ENCODE measurements around the gene CDH16.

Gene CDH16

DNA sequence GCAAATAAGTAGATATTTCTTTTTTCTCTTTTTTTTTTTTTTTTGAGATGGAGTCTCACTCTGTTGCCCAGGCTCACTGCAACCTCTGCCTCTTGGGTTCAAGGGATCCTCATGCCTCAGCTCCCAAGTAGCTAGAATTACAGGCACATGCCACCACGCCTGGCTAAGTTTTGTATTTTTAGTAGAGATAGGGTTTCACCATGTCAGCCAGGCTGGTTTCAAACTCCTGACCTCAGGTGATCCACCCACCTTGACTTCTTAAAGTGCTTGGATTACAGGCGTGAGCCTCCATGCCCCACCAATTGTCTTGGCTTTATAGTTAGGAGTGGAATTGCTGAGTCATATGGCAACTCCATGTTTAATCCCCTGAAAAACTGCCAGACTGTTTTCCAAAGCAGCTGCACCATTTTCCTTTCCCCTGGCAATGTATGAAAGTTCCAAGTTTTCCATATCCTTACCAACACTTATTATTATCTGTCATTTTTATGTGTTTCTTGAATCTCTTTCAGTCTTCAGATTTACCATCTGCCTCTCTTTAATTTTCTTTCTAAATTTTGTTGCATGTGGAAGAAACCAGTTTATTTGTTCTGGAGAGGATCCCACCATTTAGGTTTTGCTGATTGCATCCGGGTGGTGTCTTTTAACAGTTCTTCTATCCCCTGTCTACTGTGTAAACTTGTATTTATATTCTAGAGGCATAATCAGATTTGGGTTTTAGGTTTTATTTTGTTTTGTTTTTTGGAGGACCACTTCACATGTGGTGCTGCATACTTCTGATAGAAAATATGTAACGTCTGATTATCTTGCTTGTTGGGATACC, 32.5 kb upstream of the CDH16 start:
- in situ Hi-C loops (cut with MboI; ENCODE audit: low pct_unique_long_range_greater_than_20kb, low sequenced_read_pairs, unreplicated experiment): no loop called here
- DNase-seq (ENCODE audit: low spot score): no peak
- TF ChIP-seq, protein P1, sequence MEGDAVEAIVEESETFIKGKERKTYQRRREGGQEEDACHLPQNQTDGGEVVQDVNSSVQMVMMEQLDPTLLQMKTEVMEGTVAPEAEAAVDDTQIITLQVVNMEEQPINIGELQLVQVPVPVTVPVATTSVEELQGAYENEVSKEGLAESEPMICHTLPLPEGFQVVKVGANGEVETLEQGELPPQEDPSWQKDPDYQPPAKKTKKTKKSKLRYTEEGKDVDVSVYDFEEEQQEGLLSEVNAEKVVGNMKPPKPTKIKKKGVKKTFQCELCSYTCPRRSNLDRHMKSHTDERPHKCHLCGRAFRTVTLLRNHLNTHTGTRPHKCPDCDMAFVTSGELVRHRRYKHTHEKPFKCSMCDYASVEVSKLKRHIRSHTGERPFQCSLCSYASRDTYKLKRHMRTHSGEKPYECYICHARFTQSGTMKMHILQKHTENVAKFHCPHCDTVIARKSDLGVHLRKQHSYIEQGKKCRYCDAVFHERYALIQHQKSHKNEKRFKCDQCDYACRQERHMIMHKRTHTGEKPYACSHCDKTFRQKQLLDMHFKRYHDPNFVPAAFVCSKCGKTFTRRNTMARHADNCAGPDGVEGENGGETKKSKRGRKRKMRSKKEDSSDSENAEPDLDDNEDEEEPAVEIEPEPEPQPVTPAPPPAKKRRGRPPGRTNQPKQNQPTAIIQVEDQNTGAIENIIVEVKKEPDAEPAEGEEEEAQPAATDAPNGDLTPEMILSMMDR (IDR thresholded peaks at IDR 0.05; ENCODE audit: extremely low read depth, insufficient read depth, missing control alignments): no peak

GRCh38 chr16:66950437-66950836, 31.8 kb upstream of the CDH16 start:
- TF ChIP-seq, protein P1 (IDR thresholded peaks at IDR 0.05; ENCODE audit: extremely low read depth, insufficient read depth, missing control alignments): no peak
- in situ Hi-C loops (cut with MboI; ENCODE audit: low pct_unique_long_range_greater_than_20kb, low sequenced_read_pairs, unreplicated experiment): no loop called here
- peak; percentile 65 for DNase-seq (ENCODE audit: low spot score)

DNA sequence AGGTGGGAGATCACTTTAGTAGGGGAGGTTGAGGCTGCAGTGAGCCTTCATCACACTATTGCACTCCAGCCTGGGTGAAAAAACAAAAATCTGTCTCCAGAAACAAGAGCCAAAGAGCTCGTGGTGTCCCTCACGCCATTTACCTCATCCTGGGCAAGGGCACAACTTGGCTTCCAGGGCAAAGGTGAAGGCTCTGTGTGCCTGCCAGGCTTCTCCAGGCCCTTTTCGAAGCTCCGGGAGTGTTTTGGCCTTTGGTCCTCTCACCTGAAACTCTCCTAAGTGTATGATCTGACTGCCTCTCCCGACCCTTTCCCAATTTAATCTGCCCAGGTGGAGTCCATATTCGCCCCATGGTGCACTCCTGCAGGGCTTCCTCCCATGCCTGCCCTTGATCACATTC, 30.8 kb upstream of the CDH16 start:
- TF ChIP-seq, protein P1 (IDR thresholded peaks at IDR 0.05; ENCODE audit: extremely low read depth, insufficient read depth, missing control alignments): no peak
- in situ Hi-C loops (cut with MboI; ENCODE audit: low pct_unique_long_range_greater_than_20kb, low sequenced_read_pairs, unreplicated experiment): no loop called here
- no peak for DNase-seq (ENCODE audit: low spot score)

DNA sequence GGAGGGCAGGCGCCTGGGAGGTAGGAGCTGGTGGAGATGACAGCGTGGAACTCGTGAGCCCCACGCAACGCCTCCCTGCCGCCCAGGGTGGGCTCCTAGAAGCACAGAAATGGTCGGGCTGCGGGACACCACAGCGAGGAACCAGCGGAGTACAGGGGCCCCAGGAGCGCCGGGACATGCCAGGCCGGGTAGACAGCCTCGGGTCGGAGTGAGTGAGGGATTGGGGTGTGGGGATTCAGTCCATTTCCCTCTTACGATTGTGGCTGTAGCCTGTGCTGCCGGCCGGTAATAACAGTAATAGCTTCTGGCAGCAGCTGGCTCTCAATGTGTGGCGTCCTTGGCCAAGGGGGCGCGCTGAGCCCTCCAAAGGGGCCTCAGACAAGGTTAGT, 30.1 kb upstream of the CDH16 start:
- in situ Hi-C loops (cut with MboI; ENCODE audit: low pct_unique_long_range_greater_than_20kb, low sequenced_read_pairs, unreplicated experiment): no loop called here
- no peak for DNase-seq (ENCODE audit: low spot score)
- TF ChIP-seq, protein P1 (IDR thresholded peaks at IDR 0.05; ENCODE audit: extremely low read depth, insufficient read depth, missing control alignments): no peak

DNA sequence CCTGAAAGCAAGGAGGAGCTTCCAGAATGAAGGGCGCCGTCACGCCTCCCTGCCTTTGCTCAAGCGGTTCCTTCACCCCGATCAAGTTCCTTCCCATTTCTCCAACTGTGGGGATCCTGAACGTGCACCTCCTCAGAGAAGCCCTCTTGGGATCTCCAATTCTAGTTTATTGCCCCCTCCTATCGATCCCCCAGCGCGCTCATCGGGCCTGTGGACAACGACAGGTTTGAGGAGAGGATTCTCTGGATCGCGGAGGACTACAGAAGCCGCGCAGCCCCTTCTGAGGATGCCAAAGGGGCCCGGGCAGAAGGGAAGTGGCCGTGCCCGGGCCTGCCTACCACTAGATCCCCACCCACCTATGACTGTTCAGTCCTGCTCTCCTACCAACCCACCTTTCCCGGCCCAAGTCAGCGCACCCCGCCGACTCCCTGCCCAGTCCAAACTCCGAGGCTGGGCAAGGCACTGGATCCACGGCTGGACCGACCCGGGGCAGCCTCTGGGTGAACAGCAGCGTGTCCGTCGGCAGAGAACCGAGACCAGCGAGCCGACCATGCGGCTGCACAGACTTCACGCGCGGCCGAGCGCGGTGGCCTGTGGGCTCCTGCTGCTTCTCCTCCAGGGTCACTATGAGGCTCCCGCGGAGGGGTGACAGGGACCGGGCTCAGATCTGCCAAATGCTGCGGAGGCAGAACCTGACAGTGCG, 29.6 kb upstream of the CDH16 start:
- TF ChIP-seq, protein P1 (IDR thresholded peaks at IDR 0.05; ENCODE audit: extremely low read depth, insufficient read depth, missing control alignments): no peak
- in situ Hi-C loops (cut with MboI; ENCODE audit: low pct_unique_long_range_greater_than_20kb, low sequenced_read_pairs, unreplicated experiment): no loop called here
- no peak for DNase-seq (ENCODE audit: low spot score)

DNA sequence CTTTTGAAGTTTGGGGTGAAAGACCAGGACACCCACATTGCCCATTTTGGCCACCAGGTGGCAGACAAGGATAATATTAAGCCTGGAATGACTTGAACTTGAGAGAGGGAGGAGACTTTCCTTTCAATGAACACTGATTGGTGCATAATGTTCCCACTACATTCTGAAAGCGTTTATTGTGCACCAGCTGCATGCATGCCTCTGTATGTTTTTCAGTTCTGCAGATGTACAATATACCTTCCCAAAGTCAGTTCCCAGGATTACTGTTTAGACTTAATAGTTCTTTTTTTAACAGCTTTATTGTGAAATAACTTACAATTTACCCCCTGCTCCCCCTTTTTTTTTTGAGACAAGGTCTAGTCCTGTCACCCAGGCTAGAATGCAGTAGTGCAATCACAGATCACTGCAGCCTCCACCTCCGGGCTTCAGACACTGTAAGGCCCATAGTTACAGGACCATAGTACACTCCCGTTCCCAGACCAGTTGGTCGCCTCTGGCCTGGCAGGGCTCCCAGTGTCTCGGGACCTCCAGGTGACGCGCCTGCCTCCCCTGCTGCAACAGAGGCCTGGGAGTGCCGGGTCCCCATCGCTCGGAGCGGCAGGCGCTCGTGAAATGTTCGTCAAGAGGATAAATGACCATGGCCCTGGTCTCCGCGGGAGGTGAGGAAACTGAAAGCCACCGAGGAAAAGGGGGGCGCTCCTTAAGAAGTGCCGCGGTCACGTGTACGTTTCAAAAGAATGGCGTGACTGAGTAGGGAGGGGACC, 28.8 kb upstream of the CDH16 start:
- DNase-seq (ENCODE audit: low spot score): peak; percentile 91
- in situ Hi-C loops (cut with MboI; ENCODE audit: low pct_unique_long_range_greater_than_20kb, low sequenced_read_pairs, unreplicated experiment): no loop called here
- TF ChIP-seq, protein P1 (IDR thresholded peaks at IDR 0.05; ENCODE audit: extremely low read depth, insufficient read depth, missing control alignments): peak; percentile 83

Data from GM13977 (cell line).